Left renal pelvis (tissue), 4 donors: ENCODE data around the gene DLK2. TPM values are rescaled to one million over a fixed set of nuclear protein-coding genes. Genes with fewer than 3 reads are reported as not detected.

Source experiments
- DNase-seq, 4 donors: peaks; one replicate each; pipeline ENCODE4 v3.0.0-alpha.2; 2013; ENCODE audit warnings: low read depth in 4 of 4, low spot score in 3 of 4
- polyA plus RNA-seq, 4 donors: library from polyadenylated mRNA; unstranded; fragments of 120-200 nt; gene quantifications; one replicate each; pipeline ENCODE4 v1.2.1, GENCODE V29; 2013; ENCODE audit not compliant: insufficient read length in 4 of 4

DLK2 gene
- polyA plus RNA-seq, 4 donors = 1.1 to 1.8 (median 1.4) TPM

- DNase-seq = peak in 3 of 4 donors; percentile 51 to 52 (median 52)
Observed at GRCh38 chr6:43454696-43455530, 435 bp downstream of the DLK2 start.

- peak in 1 of 4 donors; percentile 63 for DNase-seq
Observed at GRCh38 chr6:43454290-43454695, 1.1 kb downstream of the DLK2 start.

GRCh38 chr6:43453831-43454230, 1.5 kb downstream of the DLK2 start:
- no peak for DNase-seq

GRCh38 chr6:43452896-43453295, 2.5 kb downstream of the DLK2 start:
- DNase-seq = no peak

GRCh38 chr6:43451939-43452338, 3.4 kb downstream of the DLK2 start:
- DNase-seq = no peak

GRCh38 chr6:43451348-43451747, 4.0 kb downstream of the DLK2 start:
- no peak for DNase-seq

GRCh38 chr6:43450699-43451131, 4.6 kb downstream of the DLK2 start:
- DNase-seq = no peak

GRCh38 chr6:43448916-43449315, 6.4 kb downstream of the DLK2 start:
- no peak for DNase-seq

GRCh38 chr6:43447604-43448003, 7.7 kb downstream of the DLK2 start:
- DNase-seq = no peak

- no peak for DNase-seq
Observed at GRCh38 chr6:43445576-43445975, 9.8 kb downstream of the DLK2 start.

GRCh38 chr6:43444582-43444981, 10.8 kb downstream of the DLK2 start:
- no peak for DNase-seq

- no peak for DNase-seq
Observed at GRCh38 chr6:43444036-43444435, 11.3 kb downstream of the DLK2 start.

GRCh38 chr6:43442935-43443334, 12.4 kb downstream of the DLK2 start:
- DNase-seq = no peak

- no peak for DNase-seq
Observed at GRCh38 chr6:43437700-43438099, 17.6 kb downstream of the DLK2 start.

GRCh38 chr6:43436577-43437282, 18.6 kb downstream of the DLK2 start:
- DNase-seq = peak in 1 of 4 donors; percentile 40

- no peak for DNase-seq
Observed at GRCh38 chr6:43435682-43436437, 19.5 kb downstream of the DLK2 start.

- no peak for DNase-seq
Observed at GRCh38 chr6:43434943-43435342, 20.4 kb downstream of the DLK2 start.

- no peak for DNase-seq
Observed at GRCh38 chr6:43434001-43434840, 21.1 kb downstream of the DLK2 start.

- DNase-seq = no peak
Observed at GRCh38 chr6:43433148-43433547, 22.2 kb downstream of the DLK2 start.
